ENCODE results near the gene PPM1N. TPM values are rescaled to one million over a fixed set of nuclear protein-coding genes. Genes with fewer than 3 reads are reported as not detected.

PPM1N gene
- total and polyA plus RNA-seq, 8 donors = 0.92 to 5.2 (median 1.9) TPM; not detected in 3

GRCh38 chr19:45502111-45502510, 3.9 kb downstream of the PPM1N start:
- no peaks in the 10 kb centered on the region for H3K36me3 ChIP-seq
- peaks cover 0 to 29% (median 6%) of the 10 kb centered on the region in 3 donors for H3K27me3 ChIP-seq
- DNase-seq = no peak
- no peaks in the 10 kb centered on the region for H3K9me3 ChIP-seq
- H3K4me1 ChIP-seq = peaks cover 30 to 46% (median 40%) of the 10 kb centered on the region in 4 donors
- intact Hi-C loops (cut with DNase I; ENCODE audit: low total_unique reads) = no loop called here
- H3K4me3 ChIP-seq = no peak overlapping the region
- WGBS, 5 donors = 67 to 83% (median 82%) methylated on average over 5 of the region's 5 CpGs
- H3K27ac ChIP-seq = peak overlapping the region in 2 of 5 donors; percentile 23 to 42
- TF ChIP-seq POLR2A (IDR thresholded peaks at IDR 0.05) (no peak), EP300 (IDR thresholded peaks at IDR 0.05) (no peak), CTCF (IDR thresholded peaks at IDR 0.05) (no peak), POLR2AphosphoS5 (IDR thresholded peaks at IDR 0.05) (no peak)

GRCh38 chr19:45503909-45504308, 5.7 kb downstream of the PPM1N start:
- H3K9me3 ChIP-seq = no peaks in the 10 kb centered on the region
- intact Hi-C loops (cut with DNase I; ENCODE audit: low total_unique reads) = no loop called here
- H3K27ac ChIP-seq = no peak overlapping the region
- peaks cover 16 to 38% (median 23%) of the 10 kb centered on the region in 4 donors for H3K4me1 ChIP-seq
- H3K27me3 ChIP-seq = peaks cover 0 to 11% (median 2%) of the 10 kb centered on the region in 3 donors
- H3K36me3 ChIP-seq = no peaks in the 10 kb centered on the region
- TF ChIP-seq POLR2AphosphoS5 (IDR thresholded peaks at IDR 0.05) = no peak
- TF ChIP-seq EP300 (IDR thresholded peaks at IDR 0.05) = no peak
- no peak for TF ChIP-seq CTCF (IDR thresholded peaks at IDR 0.05)
- TF ChIP-seq POLR2A (IDR thresholded peaks at IDR 0.05) = no peak
- H3K4me3 ChIP-seq = no peak overlapping the region
- no peak for DNase-seq
- 80 to 89% (median 87%) methylated on average over 9 of the region's 9 CpGs for WGBS, 5 donors

- no peaks in the 10 kb centered on the region for H3K27me3 ChIP-seq
- H3K9me3 ChIP-seq = no peaks in the 10 kb centered on the region
- WGBS, 5 donors = 74 to 80% (median 79%) methylated on average over 8 of the region's 8 CpGs
- H3K4me3 ChIP-seq = no peak overlapping the region
- peaks cover 19 to 35% (median 25%) of the 10 kb centered on the region in 4 donors for H3K4me1 ChIP-seq
- no peak for DNase-seq
- intact Hi-C loops (cut with DNase I; ENCODE audit: low total_unique reads) = no loop called here
- no peak for TF ChIP-seq EP300 (IDR thresholded peaks at IDR 0.05)
- no peak for TF ChIP-seq CTCF (IDR thresholded peaks at IDR 0.05)
- no peak for TF ChIP-seq POLR2A (IDR thresholded peaks at IDR 0.05)
- no peak for TF ChIP-seq POLR2AphosphoS5 (IDR thresholded peaks at IDR 0.05)
- H3K27ac ChIP-seq = peak overlapping the region; percentile 37 to 97 (median 96)
- H3K36me3 ChIP-seq = no peaks in the 10 kb centered on the region
Measured at GRCh38 chr19:45505151-45505995, 7.1 kb downstream of the PPM1N start.

GRCh38 chr19:45505996-45506245, 7.7 kb downstream of the PPM1N start:
- Histone ChIP-seq H3K4me1 (peaks cover 24 to 35% (median 31%) of the 10 kb centered on the region in 4 donors), H3K9me3 (no peaks in the 10 kb centered on the region), H3K27ac (peak overlapping the region; percentile 91 to 97 (median 96)), H3K4me3 (peak overlapping the region; percentile 88 to 98 (median 92)), H3K27me3 (no peaks in the 10 kb centered on the region), H3K36me3 (peaks cover 0 to under 1% (median 0%) of the 10 kb centered on the region in 4 donors)
- TF ChIP-seq EP300 (IDR thresholded peaks at IDR 0.05) (no peak), POLR2A (IDR thresholded peaks at IDR 0.05) (no peak), POLR2AphosphoS5 (IDR thresholded peaks at IDR 0.05) (no peak), CTCF (IDR thresholded peaks at IDR 0.05) (no peak)
- 52 to 75% (median 62%) methylated on average over 5 of the region's 5 CpGs for WGBS, 5 donors
- DNase-seq = no peak
- intact Hi-C loops (cut with DNase I; ENCODE audit: low total_unique reads) = no loop called here

All from stomach (tissue), 9 donors.